Measurements from ENCODE around the gene MAD2L1BP. TPM values are rescaled to one million over a fixed set of nuclear protein-coding genes. Genes with fewer than 3 reads are reported as not detected.
"Not testable (repeated sequence)": the region's sequence is repeated elsewhere in the genome, so short reads cannot be mapped to it uniquely, and the experiment has no call there.

Gene MAD2L1BP
- total and polyA plus RNA-seq, 11 donors = 19.8 to 38.6 (median 26.6) TPM

- Histone ChIP-seq H3K27ac (no peak overlapping the region), H3K9me3 (no peaks in the 10 kb centered on the region), H3K27me3 (no peaks in the 10 kb centered on the region), H3K4me3 (peak overlapping the region; percentile 4 to 63 (median 50)), H3K4me1 (peaks cover 0 to 15% (median 8%) of the 10 kb centered on the region in 12 donors), H3K36me3 (peaks cover 0 to 26% (median 21%) of the 10 kb centered on the region in 9 donors)
- peak in 1 of 4 donors; percentile 5 for ATAC-seq
- WGBS, 4 donors = 15 to 32% (median 25%) methylated on average over 9 of the region's 9 CpGs
- no peak for DNase-seq
- TF ChIP-seq POLR2A (IDR thresholded peaks at IDR 0.05) (no peak), CTCF (IDR thresholded peaks at IDR 0.05) (no peak)
- intact Hi-C loops (cut with DNase I) = loop anchor here in 1 of 10 donors (1.0 kb wide), 1 partner anchor 9 kb away; no protein-coding TSS in a partner anchor
These were observed 9.9 kb downstream of the MAD2L1BP start for GRCh38 chr6:43645613-43645964.

- ATAC-seq (no peak), DNase-seq (no peak)
- Histone ChIP-seq H3K36me3 (peaks cover 0 to 5% (median 2%) of the 10 kb centered on the region in 9 donors), H3K27me3 (no peaks in the 10 kb centered on the region), H3K4me3 (no peak overlapping the region), H3K27ac (no peak overlapping the region), H3K9me3 (no peaks in the 10 kb centered on the region), H3K4me1 (peaks cover 0 to 15% (median 8%) of the 10 kb centered on the region in 12 donors)
- intact Hi-C loops (cut with DNase I) = no loop called here
- no peak for TF ChIP-seq POLR2A (IDR thresholded peaks at IDR 0.05)
- TF ChIP-seq CTCF (IDR thresholded peaks at IDR 0.05) = no peak
- WGBS, 4 donors = 96 to 100% (median 97%) methylated on average over 3 of the region's 3 CpGs
These were observed 12.0 kb downstream of the MAD2L1BP start for GRCh38 chr6:43647613-43648012.

- WGBS, 4 donors = 93 to 98% (median 95%) methylated on average over 2 of the region's 2 CpGs
- intact Hi-C loops (cut with DNase I) = no loop called here
These were observed 12.6 kb downstream of the MAD2L1BP start for GRCh38 chr6:43648248-43648647.

GRCh38 chr6:43652822-43653221 lies 17.2 kb downstream of the MAD2L1BP start:
- intact Hi-C loops (cut with DNase I); ATAC-seq; H3K27me3 ChIP-seq; H3K9me3 ChIP-seq; DNase-seq; H3K4me1 ChIP-seq; H3K4me3 ChIP-seq; H3K36me3 ChIP-seq: not testable (repeated sequence)
- 92 to 97% (median 96%) methylated on average over 2 of the region's 2 CpGs for WGBS, 4 donors
- peak overlapping the region in 7 of 12 donors; percentile 18 to 81 (median 50) for H3K27ac ChIP-seq

More at GRCh38 chr6:43648248-43648647, 12.6 kb downstream of the MAD2L1BP start:
- H3K27ac ChIP-seq = no peak overlapping the region
- peaks cover 0 to 3% (median 0%) of the 10 kb centered on the region in 9 donors for H3K36me3 ChIP-seq
- no peak for DNase-seq
- H3K9me3 ChIP-seq = no peaks in the 10 kb centered on the region
- no peak for TF ChIP-seq CTCF (IDR thresholded peaks at IDR 0.05)
- TF ChIP-seq POLR2A (IDR thresholded peaks at IDR 0.05) = no peak
- ATAC-seq = no peak
- peaks cover 0 to 15% (median 8%) of the 10 kb centered on the region in 12 donors for H3K4me1 ChIP-seq
- no peaks in the 10 kb centered on the region for H3K27me3 ChIP-seq
- no peak overlapping the region for H3K4me3 ChIP-seq

- peaks cover 0 to 10% (median 0%) of the 10 kb centered on the region in 9 donors for H3K36me3 ChIP-seq
- no peaks in the 10 kb centered on the region for H3K27me3 ChIP-seq
- DNase-seq (no peak), ATAC-seq (no peak)
- intact Hi-C loops (cut with DNase I) = no loop called here
- no peaks in the 10 kb centered on the region for H3K4me1 ChIP-seq
- H3K9me3 ChIP-seq = peaks cover 0 to 16% (median 0%) of the 10 kb centered on the region in 12 donors
- 80 to 85% (median 84%) methylated on average over 3 of the region's 3 CpGs for WGBS, 4 donors
- no peak overlapping the region for H3K4me3 ChIP-seq
- H3K27ac ChIP-seq = no peak overlapping the region
- TF ChIP-seq POLR2A (IDR thresholded peaks at IDR 0.05) (no peak), CTCF (IDR thresholded peaks at IDR 0.05) (peak in 1 of 12 donors; percentile 6)
These were observed 21.7 kb downstream of the MAD2L1BP start for GRCh38 chr6:43657221-43657802.
